GM12891 (cell line): Measurements from ENCODE around the gene BET1.

Source experiments
- POLR2A ChIP-seq: IDR thresholded peaks from 2 replicates; pipeline ENCODE4 v1.6.1; 2011; ENCODE audit warnings: low read depth, low read length, control low read depth
- POLR2AphosphoS5 ChIP-seq: IDR thresholded peaks from 2 replicates; pipeline ENCODE4 v1.6.1; 2011; ENCODE audit warnings: low read depth, low read length, control low read depth
- SPI1 ChIP-seq: IDR thresholded peaks from 2 replicates; pipeline ENCODE4 v1.6.1; 2011; ENCODE audit warnings: low read depth, low read length, control low read depth
- TAF1 ChIP-seq: IDR thresholded peaks from 2 replicates; pipeline ENCODE4 v1.6.1; 2011; ENCODE audit warnings: low read depth, low read length, control low read depth

GRCh38 chr7:93964813-93965212, 39.3 kb downstream of the BET1 start:
- TF ChIP-seq TAF1 (no peak), POLR2A (no peak), POLR2AphosphoS5 (no peak), SPI1 (no peak)
